ENCODE data around the gene WDR33.

DNA sequence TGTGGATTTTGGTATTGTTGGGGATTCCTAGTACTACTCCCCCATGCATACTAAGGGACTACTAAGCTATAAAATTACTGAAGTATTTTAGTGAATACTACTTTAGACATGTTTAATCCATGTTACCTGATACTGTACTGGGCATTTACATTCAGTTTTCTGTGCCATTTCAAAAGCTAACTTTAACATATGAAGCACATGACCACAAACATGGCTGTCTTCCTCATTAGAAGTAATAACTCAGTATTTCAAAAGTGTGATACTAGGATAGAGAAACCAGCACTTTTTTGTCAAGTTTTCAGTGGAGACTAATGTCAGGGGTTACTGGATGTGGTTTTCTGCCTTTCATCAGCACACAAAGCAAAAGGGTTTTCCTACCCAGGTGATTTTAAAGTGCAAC is 27.9 kb downstream of the WDR33 start:
- TF ChIP-seq CTCF (IDR thresholded peaks at IDR 0.05) (no peak), POLR2A (IDR thresholded peaks at IDR 0.05) (no peak)
